K562 (cell line): ENCODE measurements around the gene GNAQ. TPM values are rescaled to one million over a fixed set of nuclear protein-coding genes. Genes with fewer than 3 reads are reported as not detected.

Source experiments
- ATAC-seq: fragments of 200-7000 bp; cut with Tn5 transposase; 3 replicates; pipeline ENCODE4 v1.9.1; 2020; ENCODE audit warnings: moderate library complexity
- BruUV-seq: library from RNA; stranded (reverse); fragments of 400-500 nt; replicated peaks from 2 replicates; lab custom pipeline; 2021; lab: Mats Ljungman, UMichigan
- CTCF ChIA-PET: fragments of 300-600 bp; formaldehyde crosslinking; extraction: SDS; loops from one replicate; lab custom pipeline; 2021; ENCODE audit warnings: low intra/inter-chr PET ratio; lab: Yijun Ruan, JAX
- POLR2A ChIA-PET: fragments of 300-600, 350-650 bp; sonication (Branson Sonifier 250); formaldehyde crosslinking; extraction: SDS; loops from one replicate; lab custom pipeline; 2021; ENCODE audit warnings: antibody characterized with exemption, inconsistent platforms; lab: Yijun Ruan, JAX
- DNase-seq, 4 experiments: peaks; one replicate each; pipeline versions ENCODE4 v3.0.0 to v3.0.0-alpha.2; 2011 to 2018; ENCODE audit warnings: low spot score in 3 of 4, mixed read lengths in 3 of 4; ENCODE audit errors: extremely low read depth in 1 of 4
- FAIRE-seq: peaks from 2 replicates; lab custom pipeline; 2011; peaks lifted over from hg19 to GRCh38; lab: Jason Lieb, UNC
- H2AFZ ChIP-seq: 2 replicates; pipeline ENCODE4 v1.6.0; 2011; ENCODE audit warnings: low read depth, low read length, control low read depth, inconsistent platforms
- H3K27ac ChIP-seq: fragments of 200-600 bp; 3 replicates; pipeline ENCODE4 v1.8.0; 2011; ENCODE audit warnings: low read depth, mild to moderate bottlenecking, control low read depth, inconsistent platforms, low read length, moderate library complexity, mixed read lengths; ENCODE audit errors: extremely low read depth
- H3K27me3 ChIP-seq, 2 experiments: fragments of 300-600 bp in 1 of 2; 2 replicates in 1 of 2; 3 replicates in 1 of 2; pipeline versions ENCODE4 v1.6.0 to v1.8.0; 2011; ENCODE audit warnings: inconsistent platforms in 2 of 2, low read length in 2 of 2, mild to moderate bottlenecking in 1 of 2, mixed read lengths in 1 of 2, moderate library complexity in 1 of 2; ENCODE audit not compliant: control insufficient read depth in 2 of 2, insufficient read depth in 2 of 2
- H3K36me3 ChIP-seq: fragments of 300-600 bp; 3 replicates; pipeline ENCODE4 v1.8.0; 2011; ENCODE audit warnings: mild to moderate bottlenecking, low read length, inconsistent platforms; ENCODE audit not compliant: control insufficient read depth, insufficient read depth
- H3K4me1 ChIP-seq, 2 experiments: fragments of 200-600 bp in 1 of 2; replicated peaks in 1 of 2; 2 replicates in 1 of 2; 3 replicates in 1 of 2; pipeline versions ENCODE4 v1.5.1 to v1.8.0; 2011; ENCODE audit warnings: inconsistent platforms in 2 of 2, low read length in 2 of 2, mild to moderate bottlenecking in 1 of 2, mixed read lengths in 1 of 2, moderate library complexity in 1 of 2; ENCODE audit not compliant: control insufficient read depth in 2 of 2, insufficient read depth in 2 of 2
- H3K4me2 ChIP-seq: 2 replicates; pipeline ENCODE4 v1.6.1; 2011; ENCODE audit warnings: low read length, control low read depth, inconsistent platforms, mixed read lengths; ENCODE audit not compliant: insufficient read depth
- H3K4me3 ChIP-seq: fragments of 200-600 bp; sonication (generic), shearing (Covaris generic); 2 replicates; pipeline ENCODE4 v1.5.1; 2016; ENCODE audit warnings: control low read depth, inconsistent platforms
- H3K79me2 ChIP-seq: fragments of 200-600 bp; 3 replicates; pipeline ENCODE4 v1.8.0; 2011; ENCODE audit warnings: low read length, inconsistent platforms; ENCODE audit not compliant: control insufficient read depth, insufficient read depth
- H3K9ac ChIP-seq, 2 experiments: 2 replicates each; pipeline versions ENCODE4 v1.6.0 to v1.6.1; 2011; ENCODE audit warnings: low read depth in 2 of 2, low read length in 2 of 2, control low read depth in 1 of 2, inconsistent platforms in 1 of 2, mild to moderate bottlenecking in 1 of 2, mixed read lengths in 1 of 2; ENCODE audit not compliant: insufficient read depth in 1 of 2
- H3K9me1 ChIP-seq: one replicate; pipeline ENCODE4 v1.6.0; 2011; ENCODE audit warnings: inconsistent platforms, mild to moderate bottlenecking, low read length, moderate library complexity; ENCODE audit not compliant: control insufficient read depth, insufficient read depth
- H3K9me3 ChIP-seq: replicated peaks from 2 replicates; pipeline ENCODE4 v1.5.1; 2011; ENCODE audit warnings: low read depth, low read length, inconsistent platforms; ENCODE audit not compliant: control insufficient read depth, insufficient read depth
- H4K20me1 ChIP-seq: replicated peaks from 2 replicates; pipeline ENCODE4 v1.6.1; 2011; ENCODE audit warnings: low read length, inconsistent platforms, mixed read lengths; ENCODE audit not compliant: control insufficient read depth, insufficient read depth
- BCL6 ChIP-seq: fragments of 250-450 bp; sonication (Bioruptor Pico); IDR thresholded peaks from 2 replicates; pipeline ENCODE4 v1.4.0; 2020
- BCLAF1 ChIP-seq, 2 experiments: fragments of 450-650 bp in 1 of 2; IDR thresholded peaks; 2 replicates each; pipeline ENCODE4 v1.6.1; 2011 to 2017; ENCODE audit warnings: low read depth in 2 of 2, antibody characterized with exemption in 1 of 2, borderline replicate concordance in 1 of 2, low read length in 1 of 2, mild to moderate bottlenecking in 1 of 2, mixed read lengths in 1 of 2; ENCODE audit not compliant: control insufficient read depth in 1 of 2
- BRF1 ChIP-seq: IDR thresholded peaks from 3 replicates; pipeline ENCODE4 v1.6.1; 2011; ENCODE audit warnings: borderline replicate concordance, mild to moderate bottlenecking; ENCODE audit not compliant: insufficient read length; ENCODE audit errors: extremely low read depth
- CBX3 ChIP-seq, 2 experiments: IDR thresholded peaks; 1 replicate in 1 of 2; 2 replicates in 1 of 2; pipeline ENCODE4 v1.6.1; 2012; ENCODE audit warnings: inconsistent platforms in 2 of 2, low read length in 2 of 2, borderline replicate concordance in 1 of 2, control low read depth in 1 of 2
- CBX8 ChIP-seq: fragments of 200-600 bp; sonication (generic); IDR thresholded peaks from 2 replicates; pipeline ENCODE4 v1.6.1; 2012; ENCODE audit warnings: borderline replicate concordance, mixed run types, low read depth, mild to moderate bottlenecking, moderate library complexity, mixed read lengths, low read length, control low read depth, inconsistent platforms; ENCODE audit not compliant: poor library complexity, severe bottlenecking; ENCODE audit errors: extremely low read depth
- FOXP1 ChIP-seq: sonication (generic); formaldehyde crosslinking; IDR thresholded peaks from 2 replicates; pipeline ENCODE4 v1.8.0; 2022; ENCODE audit warnings: mild to moderate bottlenecking, missing genetic modification reagents
- HDGF ChIP-seq: fragments of 450-650 bp; IDR thresholded peaks from 2 replicates; pipeline ENCODE4 v1.6.1; 2016
- MYBL2 ChIP-seq, 2 experiments: fragments of 450-650 bp in 1 of 2; sonication (generic) in 1 of 2; formaldehyde crosslinking in 1 of 2; IDR thresholded peaks; 2 replicates each; pipeline versions ENCODE4 v1.6.1 to v1.8.1; 2017 to 2022; ENCODE audit warnings: borderline replicate concordance in 1 of 2, inconsistent platforms in 1 of 2, low read depth in 1 of 2, mild to moderate bottlenecking in 1 of 2, missing genetic modification reagents in 1 of 2, moderate library complexity in 1 of 2
- PCBP2 ChIP-seq: fragments of 200-400 bp; formaldehyde crosslinking; IDR thresholded peaks from 2 replicates; pipeline ENCODE4 v1.6.1; 2018; ENCODE audit warnings: low read length, low read depth, mild to moderate bottlenecking, moderate library complexity; ENCODE audit not compliant: poor library complexity, severe bottlenecking
- RBM17 ChIP-seq: fragments of 200-400 bp; formaldehyde crosslinking; IDR thresholded peaks from 2 replicates; pipeline ENCODE4 v1.6.1; 2017; ENCODE audit warnings: low read depth, mild to moderate bottlenecking, low read length, borderline replicate concordance
- RBM25 ChIP-seq: fragments of 200-400 bp; formaldehyde crosslinking; IDR thresholded peaks from 2 replicates; pipeline ENCODE4 v1.6.1; 2018; ENCODE audit warnings: low read length, low read depth, moderate library complexity; ENCODE audit not compliant: severe bottlenecking
- SMARCA5 ChIP-seq: fragments of 450-650 bp; IDR thresholded peaks from 2 replicates; pipeline ENCODE4 v1.6.1; 2016
- STAT5B ChIP-seq: fragments of 250-450 bp; sonication (Bioruptor Pico); IDR thresholded peaks from 2 replicates; pipeline ENCODE4 v1.8.0; 2021; ENCODE audit warnings: mild to moderate bottlenecking, inconsistent platforms
- ZNF12 ChIP-seq: sonication (generic); formaldehyde crosslinking; IDR thresholded peaks from 2 replicates; pipeline ENCODE4 v1.4.0; 2020; ENCODE audit warnings: mild to moderate bottlenecking, missing genetic modification reagents
- ZNF23 ChIP-seq: fragments of 250-450 bp; sonication (Bioruptor Pico); IDR thresholded peaks from 2 replicates; pipeline ENCODE4 v1.4.0; 2020; ENCODE audit warnings: mild to moderate bottlenecking
- ZNF280A ChIP-seq: fragments of 450-650 bp; IDR thresholded peaks from 2 replicates; pipeline ENCODE4 v1.6.1; 2018; ENCODE audit warnings: mild to moderate bottlenecking, low read depth; ENCODE audit not compliant: partially characterized antibody
- ZNF76 ChIP-seq: fragments of 250-450 bp; sonication (Bioruptor Pico); IDR thresholded peaks from 2 replicates; pipeline ENCODE4 v1.4.0; 2020; ENCODE audit warnings: mild to moderate bottlenecking, moderate library complexity, borderline replicate concordance
- ZSCAN29 ChIP-seq: fragments of 450-650 bp; IDR thresholded peaks from 2 replicates; pipeline ENCODE4 v1.6.1; 2017
- WGBS: fragments of 100-300 bp; shearing (Covaris generic); methylation state at CpG from one replicate; pipeline ENCODE4 v1.1.6; 2016; ENCODE audit warnings: low coverage, mixed read lengths; ENCODE audit not compliant: insufficient coverage; ENCODE audit errors: missing lambda C conversion rate; 5-methylcytosine and 5-hydroxymethylcytosine counted together
- in situ Hi-C: fragments of 300-500 bp; cut with MboI; formaldehyde crosslinking; loops from 4 replicates; pipeline ENCODE4 v1.15.0; 2018; ENCODE audit warnings: inconsistent platforms, mixed read lengths
- intact Hi-C: fragments of 100-400 bp; cut with micrococcal nuclease; formaldehyde crosslinking; loops from 2 replicates; pipeline ENCODE4 v1.14.2; 2022
- polyA plus RNA-seq, 8 experiments: library from polyadenylated mRNA; depleted of rRNA in 4 of 8; stranded (reverse) in 5 of 8; unstranded in 3 of 8; fragments of >200 nt; fragmentation: Nextera tagmentation in 2 of 8; fragmentation: Illumina TruSeq in 1 of 8; extraction: Ambion mirVana in 2 of 8; extraction: Trizol in 1 of 8; gene quantifications; 2 replicates each; pipeline versions ENCODE4 v1.2.1 to v1.2.3, GENCODE V29; 2011 to 2014; ENCODE audit warnings: inconsistent platforms in 1 of 8, missing spikeins in 1 of 8
- total RNA-seq, 7 experiments: library from RNA; depleted of rRNA in 6 of 7; stranded (reverse); fragments of >200 nt in 6 of 7; fragmentation: Illumina TruSeq in 2 of 7; extraction: Trizol in 2 of 7; gene quantifications; 2 replicates each; pipeline versions ENCODE4 v1.2.1 to v1.2.3, GENCODE V29; 2011 to 2021; ENCODE audit warnings: low replicate concordance in 1 of 7

GNAQ gene
- total and polyA plus RNA-seq, 9 of the 15 experiments (the other 6 are each of a cell fraction or from before 2014, with no cell fraction given) = 4.8 to 27.9 (median 17.5) TPM

GRCh38 chr9:78064075-78064474 lies 32.5 kb upstream of the GNAQ start (continued):
- no peak for TF ChIP-seq MYBL2 (IDR thresholded peaks at IDR 0.05; ENCODE audit: low read depth)
- no peak for TF ChIP-seq MYBL2 (CRISPR knock-in tag; IDR thresholded peaks at IDR 0.05; ENCODE audit: borderline replicate concordance)
- no peak for TF ChIP-seq ZSCAN29
- no peak for TF ChIP-seq SMARCA5

GRCh38 chr9:78062710-78063109 lies 31.1 kb upstream of the GNAQ start:
- no peaks in the 10 kb centered on the region for H3K79me2 ChIP-seq
- TF ChIP-seq RBM25 (no peak), BCLAF1 (IDR thresholded peaks at IDR 0.05; ENCODE audit: borderline replicate concordance in 1 of 2, control insufficient read depth in 1 of 2, low read depth in 2 of 2, low read length in 1 of 2) (no peak), ZNF23 (CRISPR knock-in tag) (no peak), BRF1 (no peak), CBX8 (no peak), RBM17 (no peak), ZNF12 (CRISPR knock-in tag) (no peak), ZNF76 (CRISPR knock-in tag) (no peak), FOXP1 (no peak), BCL6 (no peak), ZNF280A (no peak), PCBP2 (no peak), HDGF (no peak), CBX3 (IDR thresholded peaks at IDR 0.05; ENCODE audit: borderline replicate concordance in 1 of 2, low read length in 2 of 2) (no peak), STAT5B (CRISPR knock-in tag) (no peak)

More at GRCh38 chr9:78062710-78063109, 31.1 kb upstream of the GNAQ start:
- no peak overlapping the region for H3K27ac ChIP-seq
- H3K27me3 ChIP-seq = no peaks in the 10 kb centered on the region; a peak in 1 of 5 replicates
- ATAC-seq (no peak), DNase-seq (no peak), FAIRE-seq (no peak)
- no peak overlapping the region for H2AFZ ChIP-seq
- no TSS peak for BruUV-seq
- no peaks in the 10 kb centered on the region for H3K36me3 ChIP-seq
- no peaks in the 10 kb centered on the region for H4K20me1 ChIP-seq
- intact Hi-C loops (no loop called here), in situ Hi-C loops (no loop called here)
- WGBS = 0% methylated on average over 3 of the region's 3 CpGs
- POLR2A ChIA-PET = no interaction called here
- no peaks in the 10 kb centered on the region for H3K4me1 ChIP-seq
- H3K9me1 ChIP-seq = no peaks in the 10 kb centered on the region
- no peak overlapping the region for H3K4me3 ChIP-seq
- no peaks in the 10 kb centered on the region for H3K9me3 ChIP-seq
- no peak overlapping the region for H3K4me2 ChIP-seq
- H3K9ac ChIP-seq = no peak overlapping the region
- CTCF ChIA-PET = no interaction called here
